Measurements from ENCODE around the gene AP2B1.

- TF ChIP-seq MAX (CRISPR knock-in tag; IDR thresholded peaks at IDR 0.05), result no peak
- TF ChIP-seq ARID4B (CRISPR knock-in tag; IDR thresholded peaks at IDR 0.05; ENCODE audit: borderline replicate concordance), result no peak
- no peak for TF ChIP-seq MXD4 (CRISPR knock-in tag; IDR thresholded peaks at IDR 0.05; ENCODE audit: borderline replicate concordance)
- no peak for TF ChIP-seq CTCF (IDR thresholded peaks at IDR 0.05)
- TF ChIP-seq KAT7 (CRISPR knock-in tag; IDR thresholded peaks at IDR 0.05; ENCODE audit: borderline replicate concordance), result no peak
- no peak for TF ChIP-seq ATF3 (CRISPR knock-in tag; conservative IDR thresholded peaks at IDR 0.05)
- no peak for TF ChIP-seq E2F1 (CRISPR knock-in tag; IDR thresholded peaks at IDR 0.05)
- TF ChIP-seq NR3C1 (CRISPR knock-in tag; conservative IDR thresholded peaks at IDR 0.05; ENCODE audit: low read depth), result no peak
- TF ChIP-seq CREB1 (CRISPR knock-in tag; IDR thresholded peaks at IDR 0.05), result no peak
Measured at GRCh38 chr17:35584061-35584460, 3.1 kb upstream of the AP2B1 start.
